DMS114 treated with DMSO at 0.1 percent for 48 hours (cell line): ENCODE data around the gene PTGDS.

ENCODE experiments used
- DNase-seq: peaks from one replicate; lab custom pipeline; 2025; ENCODE audit not compliant: unreplicated experiment; lab: John Stamatoyannopoulos, UW

Gene PTGDS

DNA sequence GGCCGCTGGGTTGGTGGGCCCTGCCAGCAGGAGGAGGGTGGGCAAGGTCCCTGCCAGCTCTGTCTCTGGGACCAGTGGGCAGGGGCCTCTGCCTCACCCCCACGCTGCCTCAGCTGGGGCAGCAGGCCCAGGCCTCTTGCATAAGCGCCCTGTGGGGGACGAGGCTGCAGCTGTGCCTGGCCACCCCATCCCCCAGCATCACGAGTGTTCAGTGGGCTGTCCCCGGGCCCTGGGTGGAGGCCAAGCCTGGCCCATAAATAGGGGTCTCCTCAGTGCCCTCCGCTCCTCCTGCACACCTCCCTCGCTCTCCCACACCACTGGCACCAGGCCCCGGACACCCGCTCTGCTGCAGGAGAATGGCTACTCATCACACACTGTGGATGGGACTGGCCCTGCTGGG is at the start of gene PTGDS:
TSS of gene PTGDS (plus strand) at position 282 of the 400 bp plus-strand sequence. CDS start at position 357, 75 bp downstream.
- no peak for DNase-seq

DNA sequence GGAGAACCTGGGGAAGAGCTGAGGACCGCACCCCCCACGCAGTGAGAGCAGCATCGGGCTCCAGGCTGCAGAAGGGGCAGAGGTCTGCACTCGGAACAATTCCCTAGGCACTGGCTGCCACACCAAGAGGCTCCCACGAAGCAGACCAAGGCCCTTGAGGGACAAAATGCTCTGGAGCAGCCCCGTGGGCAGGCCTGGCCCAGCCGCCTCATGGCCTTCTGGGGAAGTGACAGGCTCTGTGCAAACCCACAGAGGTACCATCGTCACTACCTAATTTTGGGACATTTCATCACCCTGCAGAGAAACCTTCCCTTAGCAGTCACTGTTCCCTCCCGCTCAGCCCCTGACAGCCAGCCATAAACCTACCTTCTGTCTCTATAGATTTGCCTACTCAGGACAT is 48.7 kb upstream of the PTGDS start:
- DNase-seq: no peak

DNA sequence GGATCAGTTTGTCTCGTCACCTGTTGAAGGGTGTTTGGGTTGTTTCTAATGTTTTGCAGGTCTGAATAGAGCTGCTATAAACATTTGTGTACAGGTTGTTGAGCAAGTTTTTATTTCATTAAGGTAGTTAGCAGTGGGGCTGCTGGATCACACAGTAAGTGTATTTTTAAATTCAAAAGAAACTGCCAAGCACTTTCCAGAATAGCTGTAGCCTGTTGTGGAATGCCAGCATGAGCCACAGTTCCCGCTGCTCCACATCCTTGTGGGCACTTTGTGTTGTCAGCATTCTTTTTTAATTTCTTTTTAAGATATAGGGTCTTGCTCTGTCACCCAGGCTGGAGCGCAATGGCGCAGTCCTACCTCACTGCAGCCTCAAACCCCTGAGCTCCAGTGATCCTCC is 47.3 kb upstream of the PTGDS start:
- DNase-seq: no peak

DNA sequence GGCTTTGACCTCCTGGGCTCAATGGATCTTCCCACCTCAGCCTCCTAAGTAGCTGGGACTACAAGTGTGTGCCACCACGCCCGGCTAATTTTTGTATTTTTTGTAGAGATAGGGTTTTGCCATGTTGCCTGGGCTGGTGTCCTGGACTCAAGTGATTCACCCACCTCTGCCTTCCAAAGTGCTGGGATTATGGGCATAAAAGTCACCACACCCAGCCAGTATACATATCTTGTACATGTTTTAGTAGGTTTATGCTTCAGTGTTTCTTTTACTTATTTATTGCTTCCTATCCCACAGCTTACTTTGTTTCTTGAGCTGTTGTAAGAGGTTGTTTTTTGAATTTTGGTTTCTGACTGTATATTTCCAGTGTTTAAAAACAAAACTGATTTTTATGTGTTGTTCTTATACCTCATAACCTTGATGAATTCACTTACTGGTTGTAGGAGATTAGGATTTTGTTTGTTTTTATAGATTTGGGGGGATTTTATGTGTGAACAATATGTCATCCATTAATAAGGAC is 45.6 kb upstream of the PTGDS start:
- no peak for DNase-seq

DNA sequence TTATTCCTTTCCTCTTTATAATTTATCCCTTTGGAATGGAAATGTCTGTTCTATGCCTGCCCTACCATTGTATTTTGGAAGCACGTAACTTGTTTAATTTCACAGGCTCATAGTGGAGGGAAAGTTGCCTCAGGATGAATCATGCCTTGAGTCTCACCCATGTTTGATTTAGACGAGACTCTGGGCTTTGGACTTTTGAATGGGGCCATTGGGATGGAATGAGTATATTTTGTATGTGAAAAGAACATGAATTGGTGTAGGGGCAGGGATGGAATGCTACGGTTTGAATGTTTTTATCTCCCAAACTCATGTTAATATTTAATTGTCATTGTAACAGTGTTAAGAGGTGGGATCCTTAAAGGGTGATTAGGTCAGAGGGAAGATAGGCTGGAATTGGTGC is 43.0 kb upstream of the PTGDS start:
- no peak for DNase-seq

DNA sequence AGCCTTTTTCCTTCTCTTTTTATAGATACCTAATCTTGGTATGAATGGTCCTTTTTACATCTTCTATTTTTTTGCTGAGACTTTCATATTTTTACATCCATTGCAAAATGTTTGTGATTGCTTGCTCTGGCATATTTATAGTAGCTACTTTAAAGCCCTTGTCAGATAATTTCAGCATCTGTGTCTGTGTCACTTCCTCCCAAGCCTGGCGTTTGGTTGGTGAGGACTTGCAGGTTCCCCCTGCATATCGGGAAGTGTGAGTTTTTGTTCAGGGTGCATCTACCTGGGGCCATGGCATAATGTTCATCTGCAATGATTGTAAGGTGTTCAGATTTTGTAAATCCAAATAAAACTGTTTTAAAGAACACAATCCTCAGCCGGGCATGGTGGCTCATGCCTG is 41.7 kb upstream of the PTGDS start:
- DNase-seq: no peak

DNA sequence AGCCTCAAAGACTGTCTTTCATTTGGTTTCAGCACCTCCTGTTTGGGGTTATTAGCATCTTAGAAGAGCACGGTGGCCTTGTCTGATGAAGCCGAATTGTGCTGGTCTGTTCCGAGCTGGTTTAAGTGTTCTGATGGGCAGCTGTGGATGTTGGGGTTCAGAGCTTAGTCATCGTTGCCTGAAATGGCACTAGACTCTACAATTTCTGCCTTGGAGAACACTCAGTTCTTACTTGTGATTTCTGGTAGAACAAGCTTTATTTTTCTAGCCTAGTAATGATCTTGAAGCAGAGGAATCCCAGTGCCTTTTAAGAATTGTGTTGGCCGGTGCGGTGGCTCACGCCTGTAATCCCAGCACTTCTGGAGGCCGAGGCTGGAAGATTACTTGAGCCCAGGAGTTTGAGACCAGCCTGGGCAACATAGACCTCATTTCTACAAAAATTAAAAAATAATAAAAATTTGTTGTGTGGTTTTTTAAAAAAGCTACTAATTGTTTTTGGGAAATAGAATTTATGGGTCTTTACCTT is 40.6 kb upstream of the PTGDS start:
- no peak for DNase-seq

DNA sequence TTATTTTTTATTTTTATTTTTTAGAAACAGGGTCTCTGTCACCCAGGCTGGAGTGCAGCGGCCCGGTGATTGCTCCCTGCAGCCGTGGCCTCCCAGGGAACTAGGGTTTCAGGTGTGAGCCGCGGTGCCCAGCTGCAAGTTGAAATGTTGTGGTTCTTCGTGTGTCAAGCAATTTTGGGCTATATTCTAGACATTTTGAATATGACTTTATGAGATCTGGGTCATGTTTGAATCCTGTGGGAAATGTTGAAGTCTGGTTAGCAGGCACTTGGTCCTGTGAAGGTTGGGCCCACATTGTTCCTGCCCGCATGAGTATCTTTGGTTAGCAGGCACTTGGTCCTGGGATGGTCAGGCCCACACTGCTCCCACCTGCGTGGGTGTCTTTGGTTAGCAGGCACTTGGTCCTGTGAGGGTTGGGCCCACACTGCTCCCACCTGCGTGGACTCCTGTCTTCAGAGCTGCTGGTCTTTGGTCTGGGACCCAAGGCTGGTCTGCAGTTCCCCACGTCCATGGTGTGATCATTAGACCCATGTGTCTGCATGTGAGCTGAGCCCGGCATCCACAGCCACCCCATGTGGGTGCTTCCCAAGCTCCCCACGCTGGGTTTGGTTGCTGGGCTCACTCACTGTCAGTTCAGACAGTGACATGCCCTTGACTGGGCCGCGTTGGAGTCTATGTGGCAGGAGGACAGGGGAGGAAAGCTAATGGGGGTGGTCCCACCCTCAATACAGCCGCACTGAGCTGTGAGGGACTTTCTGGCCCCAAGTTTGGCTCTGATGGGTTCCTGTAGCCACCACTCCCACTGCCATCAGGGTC is 39.9 kb upstream of the PTGDS start:
- no peak for DNase-seq

DNA sequence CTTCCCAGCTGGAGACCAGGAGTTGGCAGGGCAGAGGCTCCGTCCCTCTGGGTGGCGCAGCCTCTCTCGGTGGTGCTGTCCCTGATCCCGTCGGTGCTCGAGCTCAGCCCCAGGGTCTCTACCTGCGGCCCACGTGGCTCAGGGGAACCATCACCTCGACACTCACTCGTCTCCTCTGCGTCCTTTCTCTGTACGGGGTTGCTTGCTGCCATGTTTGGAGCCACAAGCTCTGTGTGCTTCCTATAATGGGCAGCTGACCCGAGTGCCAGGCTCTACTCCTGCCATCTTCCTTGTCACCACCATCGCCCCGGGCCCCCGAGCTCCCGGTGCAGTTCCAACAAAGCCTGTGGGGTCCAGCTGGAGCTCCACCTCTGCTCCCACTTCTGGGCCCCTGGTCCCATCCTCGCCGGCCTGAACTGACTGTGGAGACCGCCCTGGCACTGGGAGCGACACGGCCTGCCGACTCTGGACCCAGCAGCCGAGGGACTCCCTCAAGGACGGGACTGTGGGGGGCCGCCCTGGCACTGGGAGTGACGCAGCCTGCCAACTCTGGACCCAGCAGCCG is 37.8 kb upstream of the PTGDS start:
- no peak for DNase-seq

DNA sequence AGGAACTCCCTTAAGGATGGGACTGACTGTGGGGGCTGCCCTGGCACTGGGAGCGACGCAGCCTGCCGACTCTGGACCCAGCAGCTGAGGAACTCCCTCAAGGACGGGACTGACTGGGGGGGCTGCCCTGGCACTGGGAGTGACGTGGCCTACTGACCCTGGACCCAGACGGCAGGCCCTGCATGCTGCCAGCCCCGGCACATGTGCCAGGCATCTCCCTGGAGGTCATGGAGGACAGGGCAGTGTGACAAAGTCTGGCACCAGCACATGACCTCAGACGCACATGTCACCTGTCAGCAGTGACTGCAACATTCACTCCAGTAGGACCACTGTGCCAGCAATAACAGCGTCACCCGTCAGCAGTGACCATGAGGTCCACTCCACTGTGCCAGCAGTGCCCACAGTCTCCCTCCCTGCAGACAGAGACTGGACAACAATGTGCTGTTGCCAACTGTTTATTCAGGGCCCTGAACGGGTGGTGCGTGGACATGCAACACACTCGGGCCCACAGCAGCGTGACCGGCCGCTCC is 37.2 kb upstream of the PTGDS start:
- no peak for DNase-seq

DNA sequence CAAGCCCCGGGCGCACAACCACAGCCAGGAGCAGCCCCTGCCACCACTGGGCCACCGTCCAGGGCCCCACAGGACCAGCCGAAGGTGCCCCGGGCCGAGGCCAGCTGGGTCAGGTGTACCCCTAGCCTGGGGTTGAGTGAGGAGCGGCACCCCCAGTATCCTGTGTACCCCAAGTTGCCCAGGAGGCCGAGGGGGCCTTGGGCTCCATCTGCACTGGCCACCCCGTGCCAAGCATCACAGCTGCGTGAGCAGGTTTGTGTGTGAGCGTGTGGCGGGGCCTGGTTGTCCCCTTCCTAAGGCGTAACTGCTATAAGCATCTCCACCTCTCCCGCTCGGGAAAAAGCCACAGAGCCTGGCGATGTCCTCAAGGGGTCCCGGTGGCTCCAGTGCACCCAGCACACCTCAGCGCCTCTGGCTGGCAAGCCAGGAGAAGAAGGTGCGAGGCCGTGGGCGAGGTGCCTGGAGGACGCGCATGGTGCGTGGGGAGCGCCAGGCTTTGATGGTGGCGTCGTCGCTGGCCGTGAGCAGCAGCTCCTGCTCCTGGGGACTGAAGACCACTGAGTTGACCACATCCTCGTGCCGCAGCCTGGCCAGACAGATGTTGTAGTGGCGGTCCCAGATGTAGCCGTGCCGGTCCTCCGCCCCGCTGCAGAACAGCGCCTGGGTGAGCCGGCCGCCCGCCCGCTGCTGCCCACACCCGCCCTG is 36.6 kb upstream of the PTGDS start:
- DNase-seq: no peak

DNA sequence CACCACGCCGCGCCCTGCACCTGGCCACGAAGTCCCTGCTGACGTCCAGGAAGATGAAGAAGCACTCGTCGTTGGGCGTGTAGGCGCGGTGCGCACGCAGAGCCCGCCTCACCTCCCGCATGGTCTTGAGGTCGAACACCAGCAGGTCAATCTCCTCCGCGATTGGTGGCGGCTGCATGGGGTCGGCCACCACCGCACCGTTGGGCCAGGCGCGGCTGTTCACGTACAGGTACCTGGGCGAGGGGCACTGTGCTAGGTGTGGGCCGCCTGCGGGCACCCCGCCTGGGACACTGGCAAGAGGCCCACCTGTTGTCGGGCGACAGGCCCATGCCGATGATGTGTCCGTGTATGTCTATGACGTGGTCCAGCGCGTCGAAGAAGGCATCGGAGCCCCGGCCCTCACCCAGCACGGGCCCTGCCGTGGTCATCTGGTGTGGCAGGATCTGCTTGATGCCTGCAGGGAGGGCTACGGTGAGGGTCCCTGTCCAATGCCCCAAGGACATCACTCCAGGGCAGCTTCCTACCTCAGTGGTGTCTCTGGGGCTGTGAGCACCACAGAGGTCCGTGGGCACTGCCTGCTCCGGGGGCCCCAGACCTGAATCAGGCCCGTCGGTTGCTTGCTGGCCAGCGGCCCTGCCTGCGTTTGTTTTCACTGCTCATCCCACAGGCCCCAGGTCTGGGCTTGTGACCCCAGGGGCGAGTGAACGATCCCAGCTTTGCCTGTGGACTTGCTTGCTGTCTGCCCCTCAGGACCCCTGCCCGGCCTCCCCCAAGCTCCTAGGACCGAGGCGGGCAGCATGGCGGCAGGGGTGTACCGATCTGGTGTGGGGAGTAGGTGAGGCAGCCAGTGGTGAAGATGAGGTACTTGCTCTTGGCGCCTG is 35.8 kb upstream of the PTGDS start:
- DNase-seq: no peak

DNA sequence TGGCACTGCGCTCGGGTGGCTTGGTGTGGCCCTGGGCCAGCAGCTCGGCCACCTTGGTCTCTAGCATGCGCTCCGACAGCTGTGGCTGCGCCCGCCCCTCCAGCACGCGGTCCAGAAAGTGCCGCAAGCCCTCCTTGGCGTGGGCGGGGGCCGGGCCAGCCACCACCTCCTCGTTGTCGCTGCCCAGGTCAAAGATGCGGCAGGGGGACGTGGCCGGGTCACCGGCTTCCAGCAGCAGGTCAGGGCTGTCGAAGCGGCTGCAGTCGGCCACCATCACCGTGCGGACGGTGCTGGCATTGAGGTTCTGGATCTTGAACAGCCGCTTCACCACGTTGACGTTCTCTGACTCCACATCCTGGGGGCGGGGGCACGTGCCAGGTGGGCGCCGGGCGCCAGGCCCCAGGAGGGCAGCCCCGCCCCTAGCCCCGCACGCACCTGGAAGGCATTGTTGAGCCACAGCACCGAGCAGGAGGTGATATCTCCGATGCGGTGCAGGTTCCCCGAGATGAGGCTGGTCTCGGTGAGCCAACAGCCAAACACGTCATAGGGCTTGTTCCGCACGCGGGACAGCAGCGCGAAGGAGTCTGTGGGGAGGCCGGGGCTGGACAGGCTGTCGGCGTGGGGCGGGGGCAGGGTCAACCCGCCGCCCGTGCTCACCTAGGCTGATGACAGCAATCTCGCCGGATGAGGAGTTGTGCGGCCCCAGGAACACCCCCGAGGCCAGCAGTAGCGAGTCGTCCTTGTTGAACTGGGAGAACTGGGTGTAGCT is 35.0 kb upstream of the PTGDS start:
- DNase-seq: no peak

DNA sequence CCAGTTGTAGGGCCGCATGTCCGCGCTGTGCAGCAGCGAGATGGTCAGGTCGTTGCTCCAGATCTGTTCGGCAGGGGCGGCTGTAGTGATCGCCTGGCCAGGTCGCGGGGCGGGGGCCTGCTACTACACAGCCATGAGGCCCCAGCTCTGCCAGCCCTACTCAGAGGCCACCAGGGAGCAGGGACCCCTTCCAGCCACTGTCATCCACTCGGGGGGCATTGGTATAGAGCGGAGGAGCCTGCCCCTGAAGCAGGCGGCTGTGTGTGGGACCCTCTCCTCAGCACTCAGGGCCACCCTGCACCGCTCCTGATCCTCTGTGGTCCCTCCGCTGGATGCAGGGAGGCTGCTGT is 34.4 kb upstream of the PTGDS start:
- DNase-seq: no peak

DNA sequence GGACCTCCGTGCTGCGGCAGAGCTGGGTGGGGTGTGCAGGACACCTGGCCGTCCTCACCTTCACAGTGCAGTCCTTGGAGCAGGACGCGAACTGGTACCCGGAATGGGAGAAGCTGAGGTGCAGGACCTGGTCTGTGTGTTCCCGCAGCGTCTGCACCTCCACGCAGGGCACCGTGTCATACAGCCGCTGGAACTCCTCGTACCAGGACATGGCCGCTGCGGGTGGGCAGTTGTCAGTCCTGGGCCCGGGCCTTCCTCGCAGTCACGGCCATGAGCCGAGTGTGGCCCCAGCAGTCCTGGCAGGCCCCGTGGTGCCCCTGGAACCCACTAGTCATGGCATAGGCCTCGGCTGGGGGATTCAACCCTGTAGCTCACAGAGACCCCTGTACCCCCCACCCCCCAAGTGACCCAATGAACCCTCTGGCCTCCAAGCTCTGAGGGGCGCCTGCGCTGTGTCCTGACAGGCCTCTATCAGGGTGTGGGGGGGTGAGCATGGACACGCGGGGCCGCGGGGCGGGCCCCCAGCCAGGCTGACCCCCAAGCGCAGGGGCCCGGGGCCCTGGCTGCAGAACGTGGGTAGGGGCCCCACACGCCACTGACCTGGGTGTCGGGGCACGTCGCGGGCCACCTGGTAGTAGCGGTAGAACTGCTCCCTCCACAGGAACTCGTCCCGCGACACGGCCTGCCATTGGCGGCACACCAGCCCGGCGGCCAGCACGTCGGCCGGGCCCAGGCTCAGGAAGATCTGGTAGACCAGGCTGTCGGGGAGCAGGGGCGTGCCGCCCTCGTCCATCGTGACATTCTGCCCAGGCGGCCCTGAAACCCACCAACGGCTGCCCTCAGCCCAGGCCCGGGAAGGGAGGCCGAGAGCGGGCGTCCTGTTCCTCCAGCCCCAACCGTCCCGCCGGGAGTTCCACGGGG is 33.8 kb upstream of the PTGDS start:
- DNase-seq: no peak

DNA sequence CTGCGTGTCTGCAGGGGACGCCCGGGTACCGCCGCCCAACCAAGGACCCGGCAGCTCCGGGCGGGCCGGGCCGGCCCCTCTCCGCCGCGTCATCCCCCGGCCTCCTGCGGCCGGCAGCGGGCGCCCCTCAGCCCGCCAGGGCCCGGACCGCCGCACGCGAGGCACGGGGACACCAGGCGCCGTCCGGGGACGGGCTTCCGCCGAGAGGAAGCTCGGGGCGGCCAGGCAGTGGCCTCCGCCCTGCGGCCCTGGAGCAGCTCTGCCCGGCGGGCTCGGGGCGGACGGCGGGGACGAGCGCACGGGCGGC is 33.1 kb upstream of the PTGDS start:
- DNase-seq: no peak

DNA sequence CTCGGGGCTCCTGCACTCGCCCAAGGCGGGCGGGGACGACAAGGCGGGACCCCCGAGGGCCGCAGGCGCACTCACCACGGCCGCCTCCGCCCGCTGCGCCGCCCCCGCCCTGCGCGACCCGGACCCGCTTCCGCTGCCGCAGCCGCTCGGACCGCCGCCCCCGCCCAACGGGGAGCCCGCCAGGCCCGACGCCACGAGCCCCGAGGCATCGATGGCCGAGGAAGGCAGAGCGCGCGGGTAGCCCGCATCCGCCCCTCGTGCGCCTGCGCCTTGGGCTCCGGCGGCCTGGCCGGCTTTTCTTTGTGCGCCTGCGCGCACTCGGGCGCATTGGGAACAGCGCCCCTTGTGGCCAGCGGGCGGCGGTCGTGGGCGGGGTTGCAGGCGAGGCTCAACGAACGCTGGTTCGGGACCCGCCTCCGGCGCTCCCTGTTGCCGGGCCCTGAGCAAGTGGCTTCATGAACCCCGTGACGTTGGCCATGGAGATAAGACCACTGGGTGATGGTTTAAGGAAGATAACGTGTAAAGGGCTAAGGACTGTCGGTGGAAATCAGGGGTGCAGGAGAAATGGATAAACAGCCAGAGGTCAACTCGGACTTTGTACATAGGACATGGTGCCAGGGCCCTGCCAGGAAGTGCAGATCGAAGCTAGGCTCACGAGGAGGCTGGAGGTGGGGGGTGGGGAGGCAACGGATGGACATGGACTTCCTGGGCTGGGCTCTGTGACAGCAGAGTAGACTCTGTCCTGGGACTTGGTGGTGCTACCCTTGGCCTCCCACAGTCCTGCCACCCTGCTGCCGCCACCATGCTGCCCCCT is 32.6 kb upstream of the PTGDS start, which contains the start of the genes C8G and FBXW5:
TSS of gene C8G (plus strand) at position 725 of the 814 bp plus-strand sequence. CDS start at position 803, 78 bp downstream.
TSS of gene FBXW5 (minus strand) at position 220 of the 814 bp plus-strand sequence. CDS start 655 bp downstream, outside the sequence.
- DNase-seq: peak; percentile 75
